Erythroblast (primary cell): Measurements from ENCODE around the gene LRRC63.

ENCODE experiments used
- GATA1 ChIP-seq: IDR thresholded peaks from 2 replicates; pipeline ENCODE4 v1.6.1; 2011; ENCODE audit warnings: low read depth, mild to moderate bottlenecking, control low read depth, low read length, moderate library complexity
- POLR2A ChIP-seq: IDR thresholded peaks from 2 replicates; pipeline ENCODE4 v1.6.1; 2011; ENCODE audit warnings: mild to moderate bottlenecking, low read length

- TF ChIP-seq POLR2A (no peak), GATA1 (no peak)
These were observed 17.5 kb downstream of the LRRC63 start for GRCh38 chr13:46229251-46229650.
